ENCODE data around the gene DOK7.

DOK7 gene

GRCh38 chr4:3496021-3496420 lies 32.9 kb downstream of the DOK7 start:
- Histone ChIP-seq H3K36me3 (replicated peaks; ENCODE audit: insufficient read depth, low read length) (no peaks in the 10 kb centered on the region), H3K4me1 (ENCODE audit: low read length) (no peaks in the 10 kb centered on the region), H4K20me1 (ENCODE audit: insufficient read depth, low read length) (no peaks in the 10 kb centered on the region), H3F3A (ENCODE audit: insufficient read depth, low read length) (no peaks in the 10 kb centered on the region), H3K9ac (ENCODE audit: low read length) (no peak overlapping the region), H3K27me3 (replicated peaks; ENCODE audit: insufficient read depth, low read length) (peaks cover 56% of the 10 kb centered on the region), H3K79me2 (ENCODE audit: low read length) (no peaks in the 10 kb centered on the region), H3K4me3 (ENCODE audit: low read length) (no peak overlapping the region), H3K27ac (ENCODE audit: low read length) (no peak overlapping the region), H3K4me2 (ENCODE audit: low read depth, low read length) (no peak overlapping the region), H3K9me2 (replicated peaks; ENCODE audit: insufficient read depth, low read length) (no peaks in the 10 kb centered on the region), H2AFZ (ENCODE audit: low read length) (no peak overlapping the region), H3K9me3 (replicated peaks; ENCODE audit: insufficient read depth, low read length) (no peaks in the 10 kb centered on the region)
- TF ChIP-seq CTCF (IDR thresholded peaks at IDR 0.05; ENCODE audit: low read length) (no peak), EZH2phosphoT487 (IDR thresholded peaks at IDR 0.05; ENCODE audit: low read length) (no peak), EZH2 (optimal IDR thresholded peaks at IDR 0.05; ENCODE audit: low read depth, low read length) (no peak)
- DNase-seq: no peak

GRCh38 chr4:3497095-3497494 lies 34.0 kb downstream of the DOK7 start:
- TF ChIP-seq EZH2phosphoT487 (IDR thresholded peaks at IDR 0.05; ENCODE audit: low read length) (no peak), CTCF (IDR thresholded peaks at IDR 0.05; ENCODE audit: low read length) (no peak), EZH2 (optimal IDR thresholded peaks at IDR 0.05; ENCODE audit: low read depth, low read length) (no peak)
- DNase-seq: no peak
- Histone ChIP-seq H3K4me2 (ENCODE audit: low read depth, low read length) (no peak overlapping the region), H4K20me1 (ENCODE audit: insufficient read depth, low read length) (no peaks in the 10 kb centered on the region), H3K79me2 (ENCODE audit: low read length) (no peaks in the 10 kb centered on the region), H2AFZ (ENCODE audit: low read length) (no peak overlapping the region), H3K4me3 (ENCODE audit: low read length) (no peak overlapping the region), H3F3A (ENCODE audit: insufficient read depth, low read length) (no peaks in the 10 kb centered on the region), H3K4me1 (ENCODE audit: low read length) (no peaks in the 10 kb centered on the region), H3K36me3 (replicated peaks; ENCODE audit: insufficient read depth, low read length) (no peaks in the 10 kb centered on the region), H3K9ac (ENCODE audit: low read length) (no peak overlapping the region), H3K27me3 (replicated peaks; ENCODE audit: insufficient read depth, low read length) (peaks cover 46% of the 10 kb centered on the region), H3K27ac (ENCODE audit: low read length) (no peak overlapping the region), H3K9me2 (replicated peaks; ENCODE audit: insufficient read depth, low read length) (no peaks in the 10 kb centered on the region), H3K9me3 (replicated peaks; ENCODE audit: insufficient read depth, low read length) (no peaks in the 10 kb centered on the region)

- H3K4me2 ChIP-seq (ENCODE audit: low read depth, low read length): no peak overlapping the region
- H3K27me3 ChIP-seq (replicated peaks; ENCODE audit: insufficient read depth, low read length): peaks cover 39% of the 10 kb centered on the region
- no peak overlapping the region for H3K9ac ChIP-seq (ENCODE audit: low read length)
- no peaks in the 10 kb centered on the region for H3K4me1 ChIP-seq (ENCODE audit: low read length)
- no peak overlapping the region for H3K27ac ChIP-seq (ENCODE audit: low read length)
- no peaks in the 10 kb centered on the region for H3K36me3 ChIP-seq (replicated peaks; ENCODE audit: insufficient read depth, low read length)
- H3K9me3 ChIP-seq (replicated peaks; ENCODE audit: insufficient read depth, low read length): no peaks in the 10 kb centered on the region
- no peak overlapping the region for H2AFZ ChIP-seq (ENCODE audit: low read length)
- TF ChIP-seq EZH2 (optimal IDR thresholded peaks at IDR 0.05; ENCODE audit: low read depth, low read length): no peak
- TF ChIP-seq CTCF (IDR thresholded peaks at IDR 0.05; ENCODE audit: low read length): no peak
- TF ChIP-seq EZH2phosphoT487 (IDR thresholded peaks at IDR 0.05; ENCODE audit: low read length): no peak
- no peak overlapping the region for H3K4me3 ChIP-seq (ENCODE audit: low read length)
- DNase-seq: no peak
- no peaks in the 10 kb centered on the region for H3K9me2 ChIP-seq (replicated peaks; ENCODE audit: insufficient read depth, low read length)
- H3K79me2 ChIP-seq (ENCODE audit: low read length): no peaks in the 10 kb centered on the region
- no peaks in the 10 kb centered on the region for H4K20me1 ChIP-seq (ENCODE audit: insufficient read depth, low read length)
- no peaks in the 10 kb centered on the region for H3F3A ChIP-seq (ENCODE audit: insufficient read depth, low read length)
These were observed 34.6 kb downstream of the DOK7 start for GRCh38 chr4:3497523-3498389.

Data from MM.1S (cell line).